GM23248 (cell line): ENCODE results near the gene WDR74.

Experiments used
- EZH2 ChIP-seq: fragments of 200-600 bp; sonication (generic); IDR thresholded peaks from 2 replicates; pipeline ENCODE4 v1.6.1; 2018; ENCODE audit warnings: antibody characterized with exemption, mild to moderate bottlenecking; ENCODE audit not compliant: insufficient read depth, poor library complexity, severe bottlenecking
- EZH2phosphoT487 ChIP-seq: fragments of 200-600 bp; sonication (generic); IDR thresholded peaks from 2 replicates; pipeline ENCODE4 v1.6.1; 2018; ENCODE audit warnings: antibody characterized with exemption, moderate library complexity, mild to moderate bottlenecking, low read depth; ENCODE audit not compliant: insufficient read depth

DNA sequence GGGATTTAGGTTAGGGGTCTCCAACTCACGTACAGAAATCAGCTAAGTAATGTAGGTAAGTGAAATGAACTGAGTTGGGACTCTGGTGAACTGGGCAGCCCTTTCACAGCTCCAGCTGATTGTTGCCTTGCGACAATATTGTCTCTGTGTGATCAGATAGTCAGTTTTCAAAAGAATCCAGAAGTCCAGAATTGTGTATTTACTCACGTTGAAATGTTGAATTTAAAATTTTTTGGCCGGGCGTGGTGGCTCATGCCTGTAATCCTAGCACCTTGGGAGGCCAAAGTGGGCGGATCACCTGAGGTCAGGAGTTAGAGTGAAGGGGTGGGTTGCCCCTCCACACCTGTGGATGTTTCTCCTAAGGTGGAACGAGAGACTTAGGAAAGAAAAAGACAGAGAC, 18.8 kb upstream of the WDR74 start:
- no peak for TF ChIP-seq EZH2
- no peak for TF ChIP-seq EZH2phosphoT487
